Measurements from ENCODE around the gene AHSG. TPM values are rescaled to one million over a fixed set of nuclear protein-coding genes. Genes with fewer than 3 reads are reported as not detected.

Gene AHSG
- total and polyA plus RNA-seq, 2 donors (not counting 3 experiments of a cell fraction or from before 2014, with no cell fraction given) = not detected

GRCh38 chr3:186613637-186614265 lies 891 bp downstream of the AHSG start:
- Histone ChIP-seq H3K36me3 (ENCODE audit: control insufficient read depth in 2 of 2, extremely low read depth in 1 of 2, insufficient read depth in 2 of 2, low read length in 2 of 2) (no peaks in the 10 kb centered on the region), H3K9me3 (replicated peaks; ENCODE audit: control insufficient read depth, insufficient read depth, low read length) (no peaks in the 10 kb centered on the region), H3K27me3 (ENCODE audit: control insufficient read depth in 2 of 2, insufficient read depth in 2 of 2, low read length in 2 of 2) (peaks cover 5 to 19% of the 10 kb centered on the region in 2 experiments), H3K27ac (ENCODE audit: insufficient read depth, low read depth, low read length) (no peak overlapping the region), H3K79me2 (ENCODE audit: control insufficient read depth, insufficient read depth, low read length) (no peaks in the 10 kb centered on the region), H3K4me2 (ENCODE audit: insufficient read depth, low read length) (no peak overlapping the region), H3K9ac (replicated peaks; ENCODE audit: extremely low read depth, insufficient read depth, low read length) (no peak overlapping the region), H4K20me1 (replicated peaks; ENCODE audit: control insufficient read depth, extremely low read depth, insufficient read depth, low read length) (no peaks in the 10 kb centered on the region), H3K4me3 (replicated peaks in 1 of 3; ENCODE audit: insufficient read depth in 1 of 3, low read depth in 1 of 3, low read length in 3 of 3) (no peak overlapping the region), H3K9me1 (replicated peaks; ENCODE audit: control insufficient read depth, extremely low read depth, insufficient read depth, low read length) (no peaks in the 10 kb centered on the region), H3K4me1 (ENCODE audit: control insufficient read depth, extremely low read depth, insufficient read depth, low read length) (peaks cover 5% of the 10 kb centered on the region), H2AFZ (ENCODE audit: low read depth, low read length) (no peak overlapping the region)
- FAIRE-seq (no peak), DNase-seq (ENCODE audit: low read depth, low spot score) (no peak)
- ChIA-PET CTCF (interaction anchor here (0.9 to 6.1 kb wide), 21 partner anchors 8 to 636 kb away, joined by 3 to 195 read pairs (median 6); no protein-coding TSS in a partner anchor), POLR2A (interaction anchor here (0.7 kb wide), 1 partner anchor 631 kb away, joined by 4 read pairs; no protein-coding TSS in a partner anchor)
- TF ChIP-seq JUN (IDR thresholded peaks at IDR 0.05; ENCODE audit: borderline replicate concordance, insufficient read depth, insufficient read length, low read depth) (no peak), EZH2 (IDR thresholded peaks at IDR 0.05; ENCODE audit: borderline replicate concordance, low read depth, low read length, severe bottlenecking) (no peak), POLR2A (IDR thresholded peaks at IDR 0.05; ENCODE audit: low read depth, low read length) (no peak), POLR2AphosphoS5 (IDR thresholded peaks at IDR 0.05; ENCODE audit: insufficient read depth, low read depth, low read length) (no peak), MYC (IDR thresholded peaks at IDR 0.05; ENCODE audit: low read depth, low read length) (no peak), FOS (IDR thresholded peaks at IDR 0.05; ENCODE audit: borderline replicate concordance, insufficient read depth, low read length) (no peak), GATA2 (IDR thresholded peaks at IDR 0.05; ENCODE audit: insufficient read depth, insufficient read length, low read depth, low read length) (no peak), MAX (IDR thresholded peaks at IDR 0.05; ENCODE audit: insufficient read depth, insufficient read length) (no peak)
- TF ChIP-seq, protein P1, sequence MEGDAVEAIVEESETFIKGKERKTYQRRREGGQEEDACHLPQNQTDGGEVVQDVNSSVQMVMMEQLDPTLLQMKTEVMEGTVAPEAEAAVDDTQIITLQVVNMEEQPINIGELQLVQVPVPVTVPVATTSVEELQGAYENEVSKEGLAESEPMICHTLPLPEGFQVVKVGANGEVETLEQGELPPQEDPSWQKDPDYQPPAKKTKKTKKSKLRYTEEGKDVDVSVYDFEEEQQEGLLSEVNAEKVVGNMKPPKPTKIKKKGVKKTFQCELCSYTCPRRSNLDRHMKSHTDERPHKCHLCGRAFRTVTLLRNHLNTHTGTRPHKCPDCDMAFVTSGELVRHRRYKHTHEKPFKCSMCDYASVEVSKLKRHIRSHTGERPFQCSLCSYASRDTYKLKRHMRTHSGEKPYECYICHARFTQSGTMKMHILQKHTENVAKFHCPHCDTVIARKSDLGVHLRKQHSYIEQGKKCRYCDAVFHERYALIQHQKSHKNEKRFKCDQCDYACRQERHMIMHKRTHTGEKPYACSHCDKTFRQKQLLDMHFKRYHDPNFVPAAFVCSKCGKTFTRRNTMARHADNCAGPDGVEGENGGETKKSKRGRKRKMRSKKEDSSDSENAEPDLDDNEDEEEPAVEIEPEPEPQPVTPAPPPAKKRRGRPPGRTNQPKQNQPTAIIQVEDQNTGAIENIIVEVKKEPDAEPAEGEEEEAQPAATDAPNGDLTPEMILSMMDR (IDR thresholded peaks at IDR 0.05; ENCODE audit: extremely low read depth in 1 of 2, insufficient read depth in 1 of 2, low read depth in 1 of 2, low read length in 2 of 2) = no peak
- no TSS peak for BruUV-seq (replicated peaks)
- intact Hi-C loops (cut with micrococcal nuclease) = loop anchor here (10.0 kb wide), 1 partner anchor 551 kb away; no protein-coding TSS in a partner anchor
- dilution Hi-C loops (cut with MboI; ENCODE audit: extremely low pct_ligation_motif_present, low sequenced_read_pairs) = no loop called here
